Stimulated activated CD4-positive, alpha-beta T cell treated with anti-CD3 and anti-CD28 coated beads, Interleukin-1b, Interleukin-23, amount 100 ng/mL, for 1 hour (primary cell): ENCODE data around the gene TMEM88.

Experiments
- DNase-seq, 2 donors: peaks; one replicate each; pipeline ENCODE4 v3.0.0-alpha.2; 2020; ENCODE audit warnings: low read depth in 2 of 2

Gene TMEM88

GRCh38 chr17:7884581-7885366 lies 29.9 kb downstream of the TMEM88 start:
- no peak for DNase-seq

- peak in 1 of 2 donors; percentile 21 for DNase-seq
Observed at GRCh38 chr17:7885367-7886226, 30.7 kb downstream of the TMEM88 start.

GRCh38 chr17:7886227-7887037 lies 31.6 kb downstream of the TMEM88 start:
- DNase-seq = peak; percentile 21 to 22

GRCh38 chr17:7887038-7887481 lies 32.2 kb downstream of the TMEM88 start:
- no peak for DNase-seq

- peak; percentile 77 to 78 for DNase-seq
Observed at GRCh38 chr17:7887482-7888183, 32.8 kb downstream of the TMEM88 start.

- DNase-seq = peak; percentile 13 to 38
Observed at GRCh38 chr17:7888184-7888920, 33.5 kb downstream of the TMEM88 start, which contains the start of gene CHD3. Gene CHD3 (plus strand): TSS chr17:7888789. CDS start chr17:7889001, 212 bp downstream.

- DNase-seq = no peak
Observed at GRCh38 chr17:7889166-7889955, 34.5 kb downstream of the TMEM88 start.

GRCh38 chr17:7893187-7893880 lies 38.5 kb downstream of the TMEM88 start:
- no peak for DNase-seq

- no peak for DNase-seq
Observed at GRCh38 chr17:7894226-7894625, 39.4 kb downstream of the TMEM88 start.

- DNase-seq = no peak
Observed at GRCh38 chr17:7894866-7895265, 40.0 kb downstream of the TMEM88 start.

GRCh38 chr17:7897090-7897489 lies 42.2 kb downstream of the TMEM88 start:
- no peak for DNase-seq

- no peak for DNase-seq
Observed at GRCh38 chr17:7897773-7898172, 42.9 kb downstream of the TMEM88 start.

GRCh38 chr17:7903154-7904103 lies 48.6 kb downstream of the TMEM88 start:
- no peak for DNase-seq
